ENCODE results near the gene SF3A2. TPM values are rescaled to one million over a fixed set of nuclear protein-coding genes. Genes with fewer than 3 reads are reported as not detected.
"Not testable (repeated sequence)": the region's sequence is repeated elsewhere in the genome, so short reads cannot be mapped to it uniquely, and the experiment has no call there.

Gene SF3A2
- 31.7 and 41.6 TPM in 2 replicates for total RNA-seq (2014; rRNA removed)
- 54.6 TPM for polyA plus RNA-seq (2012)

GRCh38 chr19:2236314-2237050 is at the start of gene SF3A2, which contains the start of gene PLEKHJ1:
SF3A2 (plus strand) TSS chr19:2236824; CDS start chr19:2243419, 6,595 bp downstream.
PLEKHJ1 (minus strand) TSS chr19:2236329; CDS start chr19:2236248, 81 bp downstream.
- peak; percentile 96 for DNase-seq (ENCODE audit: low read depth)

DNA sequence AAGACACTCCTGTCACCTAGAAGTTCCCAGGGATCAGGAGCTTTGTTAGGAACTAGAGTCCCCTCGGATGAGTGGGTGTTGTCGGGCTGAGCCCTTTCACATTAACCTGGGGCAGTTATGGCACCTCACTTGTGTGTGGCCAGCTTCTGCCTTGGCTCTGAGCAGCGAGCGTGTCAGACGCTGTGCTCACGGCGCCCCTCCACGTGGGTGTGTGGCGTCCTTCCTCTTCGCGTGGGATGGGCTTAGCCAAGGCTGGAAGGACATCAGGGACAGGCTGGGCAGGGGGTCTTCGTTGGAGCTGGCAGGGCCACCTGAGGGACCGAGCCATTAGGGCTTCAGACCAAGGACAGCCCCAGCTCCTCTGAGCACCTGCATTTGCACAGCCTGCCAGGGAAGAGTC is 49.5 kb upstream of the SF3A2 start:
- DNase-seq (ENCODE audit: low read depth): no peak

GRCh38 chr19:2188708-2189385 is 47.8 kb upstream of the SF3A2 start:
- DNase-seq (ENCODE audit: low read depth): peak; percentile 31

- DNase-seq (ENCODE audit: low read depth): no peak
Measured at GRCh38 chr19:2189880-2190279, 46.7 kb upstream of the SF3A2 start.

GRCh38 chr19:2190848-2191455 is 45.7 kb upstream of the SF3A2 start:
- no peak for DNase-seq (ENCODE audit: low read depth)

DNA sequence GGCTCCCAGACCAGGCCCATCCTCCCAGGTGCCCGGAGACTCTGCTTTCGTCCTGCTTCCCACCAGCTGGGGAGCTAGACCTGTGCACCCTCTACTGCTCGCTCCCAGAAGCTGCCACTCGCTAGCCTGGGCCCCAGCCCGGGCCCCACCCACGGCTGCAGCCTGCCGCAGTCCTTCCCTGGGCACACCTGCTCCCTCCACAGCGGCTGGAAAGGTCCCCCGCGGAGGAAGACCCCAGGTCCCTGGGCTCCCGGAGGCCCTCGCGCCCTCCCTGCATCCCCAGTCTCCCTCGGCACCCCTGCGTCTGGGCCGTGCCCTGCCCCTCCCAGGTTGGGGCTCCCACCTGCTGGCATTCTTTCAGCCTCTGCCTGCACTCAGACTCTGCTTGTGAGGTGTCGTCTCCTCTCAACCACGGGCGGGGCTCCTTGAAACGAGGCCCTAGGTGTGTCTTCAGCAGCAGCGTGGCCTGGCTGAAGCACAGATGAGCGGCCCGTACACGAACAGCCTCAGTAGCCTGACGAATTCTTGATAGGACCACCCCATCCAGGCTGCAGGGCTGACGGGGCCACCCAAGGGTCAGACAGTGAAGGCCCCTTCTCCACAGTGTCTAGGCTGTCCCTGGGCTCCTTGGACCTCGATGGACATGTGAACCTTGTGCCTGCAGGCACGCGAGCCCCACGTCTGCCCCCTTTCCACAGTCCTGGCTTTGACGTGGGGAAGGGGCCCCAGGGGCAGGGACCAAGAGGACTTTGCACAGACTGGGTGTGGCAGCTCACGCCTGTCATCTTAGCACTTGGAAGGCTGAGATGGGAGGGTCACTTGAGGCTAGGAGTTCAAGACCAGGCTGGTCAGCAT is 44.9 kb upstream of the SF3A2 start:
- no peak for DNase-seq (ENCODE audit: low read depth)

GRCh38 chr19:2192862-2193261 is 43.8 kb upstream of the SF3A2 start:
- no peak for DNase-seq (ENCODE audit: low read depth)

GRCh38 chr19:2193807-2194206 is 42.8 kb upstream of the SF3A2 start:
- no peak for DNase-seq (ENCODE audit: low read depth)

DNA sequence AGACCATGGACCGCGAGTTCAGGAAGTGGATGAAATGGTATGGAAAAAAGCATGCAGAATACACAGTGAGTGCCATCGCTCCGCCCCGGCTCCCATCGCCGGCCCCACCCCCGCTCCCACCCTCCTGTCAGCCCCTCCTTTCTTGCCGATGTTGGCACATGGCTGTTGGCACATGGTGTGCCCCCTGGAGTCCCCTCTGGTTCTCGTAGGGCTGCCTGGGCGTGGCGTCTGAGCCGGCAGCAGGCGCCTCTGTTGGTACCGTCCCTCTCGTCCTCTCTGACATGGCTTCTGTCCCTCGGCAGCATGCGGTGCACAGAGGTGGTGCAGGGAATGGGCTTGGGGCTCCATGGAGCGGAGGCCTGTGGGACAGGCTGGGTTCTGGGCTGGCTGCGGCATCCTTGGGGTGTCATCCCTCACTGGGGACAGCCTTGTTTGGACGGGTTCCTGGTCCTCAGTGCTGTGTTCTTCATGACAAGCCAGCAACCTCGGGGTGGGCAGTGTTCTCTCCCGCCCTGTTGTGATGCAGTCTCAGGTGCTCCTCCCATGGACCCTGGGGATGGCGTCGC is 42.0 kb upstream of the SF3A2 start:
- no peak for DNase-seq (ENCODE audit: low read depth)

- DNase-seq (ENCODE audit: low read depth): no peak
Measured at GRCh38 chr19:2195361-2195760, 41.3 kb upstream of the SF3A2 start.

DNA sequence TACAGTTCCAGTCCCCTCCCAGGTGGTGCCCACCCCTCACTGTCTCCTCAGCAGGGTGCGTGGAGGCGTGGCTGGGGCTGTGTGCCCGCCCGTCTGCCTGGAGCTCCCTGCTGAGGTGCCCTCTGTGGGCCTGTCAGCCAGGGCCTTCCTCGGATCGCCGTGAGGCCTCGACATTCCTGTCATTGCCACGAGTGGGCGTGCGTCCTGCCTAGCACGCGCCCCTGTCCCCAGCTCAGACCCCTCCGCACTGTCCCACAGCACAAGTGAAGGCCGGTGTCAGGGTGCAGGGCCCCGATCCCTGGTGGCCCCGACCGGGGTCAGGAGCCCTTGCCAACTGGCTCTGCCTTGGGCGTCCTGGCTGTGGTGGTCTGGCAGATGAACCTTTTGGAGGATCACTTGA is 40.7 kb upstream of the SF3A2 start:
- DNase-seq (ENCODE audit: low read depth): no peak

- no peak for DNase-seq (ENCODE audit: low read depth)
Measured at GRCh38 chr19:2197270-2197669, 39.4 kb upstream of the SF3A2 start.

DNA sequence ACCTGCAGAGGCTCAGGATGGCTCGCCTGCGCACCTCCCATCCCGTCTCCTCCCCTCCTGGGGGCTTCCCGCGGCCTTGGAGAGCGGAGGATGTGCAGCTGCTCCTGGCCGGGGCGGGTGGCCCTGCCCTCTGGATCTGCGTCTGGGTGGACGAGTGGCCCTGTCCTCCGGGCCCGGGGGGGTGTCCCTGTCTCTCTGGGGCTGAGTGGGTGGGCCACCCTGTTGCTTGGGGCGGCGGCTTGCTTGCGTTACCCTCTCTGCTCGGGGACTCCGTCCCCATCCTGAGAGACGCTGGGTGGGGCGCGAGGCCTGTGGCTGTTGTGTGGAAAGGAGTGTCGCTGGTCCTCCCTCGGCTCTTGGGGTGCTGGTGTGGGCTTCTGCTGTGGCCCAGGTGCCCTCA is 38.3 kb upstream of the SF3A2 start:
- DNase-seq (ENCODE audit: low read depth): no peak

GRCh38 chr19:2199215-2199614 is 37.4 kb upstream of the SF3A2 start:
- DNase-seq (ENCODE audit: low read depth): no peak

DNA sequence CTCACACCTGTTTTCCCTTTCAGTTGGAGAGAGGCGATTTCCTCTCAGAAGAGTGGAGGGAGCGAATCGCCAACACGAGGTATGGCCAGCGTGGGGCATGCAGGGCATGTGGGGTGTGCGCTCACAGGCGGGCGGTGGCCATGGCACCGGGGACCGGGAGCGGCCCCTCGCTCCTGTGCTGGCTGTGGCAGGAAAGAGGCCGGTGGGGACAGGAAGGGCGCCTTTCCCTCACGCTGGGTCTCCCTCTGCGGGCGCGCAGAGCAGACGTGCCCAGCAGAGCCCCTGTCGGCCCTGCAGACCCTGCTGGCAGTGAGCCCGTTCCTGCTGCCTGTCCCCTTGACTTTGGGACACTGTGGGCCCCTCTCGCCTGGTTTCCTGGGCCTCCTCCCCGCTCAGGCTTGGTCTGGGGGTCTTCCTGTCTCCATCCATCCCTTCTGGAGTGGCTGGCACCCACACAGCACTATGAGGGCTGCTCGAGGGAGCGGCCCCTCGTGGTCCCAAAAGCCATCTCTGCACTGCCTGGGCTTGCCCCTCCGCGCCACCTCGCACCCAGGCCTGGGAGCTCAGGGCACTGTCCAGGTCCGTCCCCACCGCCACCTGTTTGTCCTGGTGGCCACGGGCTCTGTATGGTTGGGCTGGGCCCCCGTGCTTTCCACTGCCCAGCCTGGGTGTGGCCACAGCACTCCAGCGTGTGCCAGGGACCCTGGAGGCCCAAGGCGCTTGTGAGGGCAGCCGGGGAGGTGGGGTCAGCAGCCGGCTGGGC is 36.6 kb upstream of the SF3A2 start:
- no peak for DNase-seq (ENCODE audit: low read depth)

DNA sequence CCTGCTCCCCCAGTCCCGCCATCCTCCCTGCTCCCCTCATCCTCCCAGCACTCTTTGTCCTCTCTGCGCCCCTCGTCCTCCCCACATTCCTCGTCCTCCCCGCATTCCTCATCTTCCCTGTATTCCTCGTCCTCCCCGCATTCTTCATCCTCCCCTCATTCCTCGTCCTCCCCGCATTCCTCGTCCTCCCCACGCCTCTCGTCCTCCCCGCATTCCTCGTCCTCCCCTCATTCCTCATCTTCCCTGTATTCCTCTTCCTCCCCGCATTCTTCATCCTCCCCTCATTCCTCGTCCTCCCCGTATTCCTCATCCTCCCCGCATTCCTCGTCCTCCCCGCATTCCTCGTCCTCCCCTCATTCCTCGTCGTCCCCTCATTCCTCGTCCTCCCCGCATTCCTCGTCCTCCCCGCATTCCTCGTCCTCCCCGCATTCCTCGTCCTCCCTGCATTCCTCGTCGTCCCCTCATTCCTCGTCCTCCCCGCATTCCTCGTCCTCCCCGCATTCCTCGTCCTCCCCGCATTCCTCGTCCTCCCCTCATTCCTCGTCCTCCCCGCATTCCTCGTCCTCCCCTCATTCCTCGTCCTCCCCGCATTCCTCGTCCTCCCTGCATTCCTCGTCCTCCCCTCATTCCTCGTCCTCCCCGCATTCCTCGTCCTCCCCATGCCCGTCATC is 35.9 kb upstream of the SF3A2 start:
- DNase-seq (ENCODE audit: low read depth): not testable (repeated sequence)

- DNase-seq (ENCODE audit: low read depth): peak; percentile 7
Measured at GRCh38 chr19:2201473-2202148, 35.0 kb upstream of the SF3A2 start.

DNA sequence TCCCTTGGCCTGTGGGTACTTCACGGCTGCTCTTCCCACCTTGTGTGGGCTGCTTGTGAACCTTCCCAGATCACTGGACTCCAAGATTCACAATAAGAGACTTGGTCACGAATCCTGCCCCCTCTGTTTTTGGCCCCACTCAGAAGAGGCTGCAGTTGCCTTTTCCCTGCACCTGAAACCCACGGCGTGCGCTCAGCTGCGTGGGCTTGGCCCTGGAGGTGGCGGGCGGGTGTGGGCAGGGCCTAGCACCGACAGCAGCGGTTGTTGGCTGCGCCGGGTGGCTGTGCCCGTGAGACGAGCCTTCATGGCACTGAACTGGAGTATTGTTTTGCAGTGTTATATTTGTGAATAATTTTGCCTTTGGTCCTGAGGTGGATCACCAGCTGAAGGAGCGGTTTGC is 34.3 kb upstream of the SF3A2 start:
- DNase-seq (ENCODE audit: low read depth): no peak

GRCh38 chr19:2207008-2207407 is 29.6 kb upstream of the SF3A2 start:
- no peak for DNase-seq (ENCODE audit: low read depth)
